K562 (cell line): Measurements from ENCODE around the gene EML1. TPM values are rescaled to one million over a fixed set of nuclear protein-coding genes. Genes with fewer than 3 reads are reported as not detected.

Source experiments
- CEBPB ChIP-seq: fragments of 450-650 bp; IDR thresholded peaks from 2 replicates; pipeline ENCODE4 v1.6.1; 2016; ENCODE audit warnings: missing genetic modification characterization, missing compliant biosample characterization
- ETV6 ChIP-seq, 3 experiments: fragments of 150-350 bp in 1 of 3; sonication (generic) in 1 of 3; formaldehyde crosslinking in 1 of 3; IDR thresholded peaks; 2 replicates each; pipeline versions ENCODE4 v1.6.1 to v1.8.0; 2014 to 2022; ENCODE audit warnings: borderline replicate concordance in 2 of 3, low read depth in 2 of 3, antibody characterized with exemption in 1 of 3, low read length in 1 of 3, mild to moderate bottlenecking in 1 of 3, missing genetic modification reagents in 1 of 3
- KLF10 ChIP-seq: fragments of 250-450 bp; sonication (Bioruptor Pico); IDR thresholded peaks from 2 replicates; pipeline ENCODE4 v1.6.1; 2021; ENCODE audit warnings: matching md5 sums
- NONO ChIP-seq, 2 experiments: fragments of 200-400 bp in 1 of 2; fragments of 450-650 bp in 1 of 2; formaldehyde crosslinking in 1 of 2; IDR thresholded peaks; 2 replicates each; pipeline ENCODE4 v1.6.1; 2017; ENCODE audit warnings: low read depth in 2 of 2, mild to moderate bottlenecking in 2 of 2, moderate library complexity in 2 of 2, low read length in 1 of 2
- PHB2 ChIP-seq: fragments of 450-650 bp; IDR thresholded peaks from 2 replicates; pipeline ENCODE4 v1.6.1; 2017; ENCODE audit warnings: low read depth
- polyA plus RNA-seq, 8 experiments: library from polyadenylated mRNA; depleted of rRNA in 4 of 8; stranded (reverse) in 5 of 8; unstranded in 3 of 8; fragments of >200 nt; fragmentation: Nextera tagmentation in 2 of 8; fragmentation: Illumina TruSeq in 1 of 8; extraction: Ambion mirVana in 2 of 8; extraction: Trizol in 1 of 8; gene quantifications; 2 replicates each; pipeline versions ENCODE4 v1.2.1 to v1.2.3, GENCODE V29; 2011 to 2014; ENCODE audit warnings: inconsistent platforms in 1 of 8, missing spikeins in 1 of 8
- small RNA-seq: library from RNA; depleted of rRNA; stranded (forward); fragments of <200 nt; gene quantifications from one replicate; pipeline ENCODE3, GENCODE V24; 2014
- total RNA-seq, 7 experiments: library from RNA; depleted of rRNA in 6 of 7; stranded (reverse); fragments of >200 nt in 6 of 7; fragmentation: Illumina TruSeq in 2 of 7; extraction: Trizol in 2 of 7; gene quantifications; 2 replicates each; pipeline versions ENCODE4 v1.2.1 to v1.2.3, GENCODE V29; 2011 to 2021; ENCODE audit warnings: low replicate concordance in 1 of 7
- TF ChIP-seq, protein P1 (sequence below): sonication (generic); IDR thresholded peaks from 2 replicates; pipeline ENCODE4 v1.6.1; 2016

Gene EML1
- total and polyA plus RNA-seq, 9 of the 15 experiments (the other 6 are each of a cell fraction or from before 2014, with no cell fraction given), result 0.01 to 0.35 (median 0.07) TPM; not detected in 2

DNA sequence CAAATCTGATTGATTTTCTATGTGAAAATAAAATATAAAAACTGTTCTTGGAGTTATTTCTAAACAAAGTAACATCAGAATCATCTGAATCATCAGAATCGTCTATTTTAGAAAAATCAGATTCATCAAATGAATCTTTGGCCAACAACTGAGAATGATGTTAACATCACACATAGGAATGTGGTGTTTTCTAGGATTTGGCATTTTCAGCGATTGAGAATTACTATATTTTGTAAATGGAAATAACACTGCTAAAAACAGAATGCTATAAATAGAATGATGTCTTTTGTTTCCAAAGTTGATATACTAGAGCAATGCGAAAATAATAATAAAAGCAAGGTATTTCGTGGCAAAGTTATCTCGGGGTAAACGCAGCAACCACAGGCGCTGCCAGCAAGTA lies 198.1 kb downstream of the EML1 start (continued):
- TF ChIP-seq ETV6 (IDR thresholded peaks at IDR 0.05; ENCODE audit: borderline replicate concordance in 1 of 2, low read depth in 2 of 2, low read length in 1 of 2), result no peak
- TF ChIP-seq ETV6 (CRISPR knock-in tag; IDR thresholded peaks at IDR 0.05; ENCODE audit: borderline replicate concordance), result no peak
- no peak for TF ChIP-seq KLF10 (CRISPR knock-in tag)
- TF ChIP-seq CEBPB (tag), result no peak
- TF ChIP-seq, protein P1, sequence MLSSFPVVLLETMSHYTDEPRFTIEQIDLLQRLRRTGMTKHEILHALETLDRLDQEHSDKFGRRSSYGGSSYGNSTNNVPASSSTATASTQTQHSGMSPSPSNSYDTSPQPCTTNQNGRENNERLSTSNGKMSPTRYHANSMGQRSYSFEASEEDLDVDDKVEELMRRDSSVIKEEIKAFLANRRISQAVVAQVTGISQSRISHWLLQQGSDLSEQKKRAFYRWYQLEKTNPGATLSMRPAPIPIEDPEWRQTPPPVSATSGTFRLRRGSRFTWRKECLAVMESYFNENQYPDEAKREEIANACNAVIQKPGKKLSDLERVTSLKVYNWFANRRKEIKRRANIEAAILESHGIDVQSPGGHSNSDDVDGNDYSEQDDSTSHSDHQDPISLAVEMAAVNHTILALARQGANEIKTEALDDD, result no peak
- no peak for TF ChIP-seq PHB2
- no peak for TF ChIP-seq NONO (IDR thresholded peaks at IDR 0.05; ENCODE audit: low read depth in 2 of 2, low read length in 1 of 2)

Small RNAs within 50 kb of the gene (small RNA-seq; reads per million reads assigned to genes)
- not detected for gene RNU1-47P

Other genes with a start within 250 kb of the EML1 start
- gene CCDC85C, start 189.2 kb upstream of the EML1 start, total RNA-seq (2014; rRNA removed), result 6.3 and 13.5 TPM in 2 replicates
- 3.7 and 5.2 TPM in 2 replicates for gene CCDC85C, start 189.2 kb upstream of the EML1 start, total RNA-seq (2014; rRNA removed; fragmentation: Illumina TruSeq; extraction: Trizol)
- gene CCDC85C, start 189.2 kb upstream of the EML1 start, total RNA-seq (2015; rRNA removed; fragmentation: Illumina TruSeq; extraction: Trizol), result 7.0 and 7.2 TPM in 2 replicates
- 22.0 and 22.7 TPM in 2 replicates for gene CCDC85C, start 189.2 kb upstream of the EML1 start, total RNA-seq (2021)
- 4.2 and 5.4 TPM in 2 replicates for gene CCDC85C, start 189.2 kb upstream of the EML1 start, polyA plus RNA-seq (2011; rRNA removed)
- 6.8 and 12.3 TPM in 2 replicates for gene CCDC85C, start 189.2 kb upstream of the EML1 start, polyA plus RNA-seq (2014; fragmentation: Illumina TruSeq; extraction: Trizol)
- gene CCDC85C, start 189.2 kb upstream of the EML1 start, polyA plus RNA-seq (2014; fragmentation: Nextera tagmentation; extraction: Ambion mirVana), result under 1 TPM; 0.18 to 0.27 TPM
- 7.2 and 9.7 TPM in 2 replicates for gene CCDC85C, start 189.2 kb upstream of the EML1 start, polyA plus RNA-seq (2014; rRNA removed)
- not detected in 2 replicates for gene HHIPL1, start 148.3 kb upstream of the EML1 start, total RNA-seq (2014; rRNA removed)
- gene HHIPL1, start 148.3 kb upstream of the EML1 start, total RNA-seq (2014; rRNA removed; fragmentation: Illumina TruSeq; extraction: Trizol), result not detected in 2 replicates
- gene HHIPL1, start 148.3 kb upstream of the EML1 start, total RNA-seq (2015; rRNA removed; fragmentation: Illumina TruSeq; extraction: Trizol), result not detected in 2 replicates
- gene HHIPL1, start 148.3 kb upstream of the EML1 start, total RNA-seq (2021), result not detected in 2 replicates
- not detected in 2 replicates for gene HHIPL1, start 148.3 kb upstream of the EML1 start, polyA plus RNA-seq (2011; rRNA removed)
- not detected in 2 replicates for gene HHIPL1, start 148.3 kb upstream of the EML1 start, polyA plus RNA-seq (2014; fragmentation: Illumina TruSeq; extraction: Trizol)
- not detected for gene HHIPL1, start 148.3 kb upstream of the EML1 start, polyA plus RNA-seq (2014; fragmentation: Nextera tagmentation; extraction: Ambion mirVana)
- gene HHIPL1, start 148.3 kb upstream of the EML1 start, polyA plus RNA-seq (2014; rRNA removed), result not detected in 2 replicates
- not detected in 2 replicates for gene CYP46A1, start 109.1 kb upstream of the EML1 start, total RNA-seq (2014; rRNA removed)
- gene CYP46A1, start 109.1 kb upstream of the EML1 start, total RNA-seq (2014; rRNA removed; fragmentation: Illumina TruSeq; extraction: Trizol), result not detected in 2 replicates
- not detected in 2 replicates for gene CYP46A1, start 109.1 kb upstream of the EML1 start, total RNA-seq (2015; rRNA removed; fragmentation: Illumina TruSeq; extraction: Trizol)
- gene CYP46A1, start 109.1 kb upstream of the EML1 start, total RNA-seq (2021), result not detected in 2 replicates
- not detected in 2 replicates for gene CYP46A1, start 109.1 kb upstream of the EML1 start, polyA plus RNA-seq (2011; rRNA removed)
- gene CYP46A1, start 109.1 kb upstream of the EML1 start, polyA plus RNA-seq (2014; fragmentation: Illumina TruSeq; extraction: Trizol), result not detected in 2 replicates
- gene CYP46A1, start 109.1 kb upstream of the EML1 start, polyA plus RNA-seq (2014; fragmentation: Nextera tagmentation; extraction: Ambion mirVana), result not detected
- 0.05 TPM in 1 of 2 replicates, not detected in the other for gene CYP46A1, start 109.1 kb upstream of the EML1 start, polyA plus RNA-seq (2014; rRNA removed)